ENCODE measurements around the gene RXRG. TPM values are rescaled to one million over a fixed set of nuclear protein-coding genes. Genes with fewer than 3 reads are reported as not detected.

The RXRG gene
- total RNA-seq, result under 1 TPM in 2 of 6 experiments, not detected in 4; 0.26 to 0.32 TPM
- long read RNA-seq, result 0 reads

DNA sequence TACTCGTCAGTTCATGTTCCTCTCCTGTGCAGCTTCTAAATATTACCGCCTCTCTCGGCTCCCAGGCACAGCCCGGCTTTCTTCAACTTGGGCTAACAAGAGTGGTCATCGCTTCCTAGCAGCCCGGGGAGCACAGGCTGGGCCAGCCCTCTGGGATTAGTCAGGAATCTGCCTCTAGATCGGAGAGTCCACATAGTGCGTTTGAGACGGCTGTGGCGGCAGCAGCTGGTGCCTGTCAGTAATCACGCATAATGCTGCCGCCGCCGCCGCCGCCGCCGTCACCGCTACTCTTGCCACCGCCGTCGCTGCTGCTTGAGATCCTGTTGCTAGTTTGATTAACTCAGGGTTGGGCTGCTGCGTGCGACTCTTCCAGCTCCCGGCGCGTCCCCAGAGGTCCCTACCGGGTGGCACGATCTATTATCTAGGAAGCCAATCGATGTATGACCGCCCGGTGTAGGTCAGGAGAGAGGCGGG lies at the start of gene RXRG:
Gene RXRG (minus strand): TSS at position 230 of the 474 bp plus-strand sequence. CDS start 233 bp downstream, outside the sequence.
- ATAC-seq (peak; percentile 55 to 64 (median 62)), DNase-seq (peak in 2 of 3 donors; percentile 23 to 59)
- Histone ChIP-seq H3K4me3 (peak within 1 kb of the TSS in 1 of 3 donors; percentile 10), H3K36me3 (no peaks in the 10 kb centered on the region), H3K27ac (no peak within 1 kb of the TSS), H3K27me3 (no peaks in the 10 kb centered on the region), H3K9me3 (no peaks in the 10 kb centered on the region), H3K4me1 (no peaks in the 10 kb centered on the region)
- TF ChIP-seq, protein P1, sequence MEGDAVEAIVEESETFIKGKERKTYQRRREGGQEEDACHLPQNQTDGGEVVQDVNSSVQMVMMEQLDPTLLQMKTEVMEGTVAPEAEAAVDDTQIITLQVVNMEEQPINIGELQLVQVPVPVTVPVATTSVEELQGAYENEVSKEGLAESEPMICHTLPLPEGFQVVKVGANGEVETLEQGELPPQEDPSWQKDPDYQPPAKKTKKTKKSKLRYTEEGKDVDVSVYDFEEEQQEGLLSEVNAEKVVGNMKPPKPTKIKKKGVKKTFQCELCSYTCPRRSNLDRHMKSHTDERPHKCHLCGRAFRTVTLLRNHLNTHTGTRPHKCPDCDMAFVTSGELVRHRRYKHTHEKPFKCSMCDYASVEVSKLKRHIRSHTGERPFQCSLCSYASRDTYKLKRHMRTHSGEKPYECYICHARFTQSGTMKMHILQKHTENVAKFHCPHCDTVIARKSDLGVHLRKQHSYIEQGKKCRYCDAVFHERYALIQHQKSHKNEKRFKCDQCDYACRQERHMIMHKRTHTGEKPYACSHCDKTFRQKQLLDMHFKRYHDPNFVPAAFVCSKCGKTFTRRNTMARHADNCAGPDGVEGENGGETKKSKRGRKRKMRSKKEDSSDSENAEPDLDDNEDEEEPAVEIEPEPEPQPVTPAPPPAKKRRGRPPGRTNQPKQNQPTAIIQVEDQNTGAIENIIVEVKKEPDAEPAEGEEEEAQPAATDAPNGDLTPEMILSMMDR (IDR thresholded peaks at IDR 0.05), result no peak
- no peak for TF ChIP-seq POLR2A (IDR thresholded peaks at IDR 0.05)
- 4% methylated on average over 17 of the region's 33 CpGs for WGBS (ENCODE audit: insufficient coverage, low coverage, low lambda C conversion rate, missing lambda C conversion rate)
- intact Hi-C loops (cut with DNase I), result no loop called here

DNA sequence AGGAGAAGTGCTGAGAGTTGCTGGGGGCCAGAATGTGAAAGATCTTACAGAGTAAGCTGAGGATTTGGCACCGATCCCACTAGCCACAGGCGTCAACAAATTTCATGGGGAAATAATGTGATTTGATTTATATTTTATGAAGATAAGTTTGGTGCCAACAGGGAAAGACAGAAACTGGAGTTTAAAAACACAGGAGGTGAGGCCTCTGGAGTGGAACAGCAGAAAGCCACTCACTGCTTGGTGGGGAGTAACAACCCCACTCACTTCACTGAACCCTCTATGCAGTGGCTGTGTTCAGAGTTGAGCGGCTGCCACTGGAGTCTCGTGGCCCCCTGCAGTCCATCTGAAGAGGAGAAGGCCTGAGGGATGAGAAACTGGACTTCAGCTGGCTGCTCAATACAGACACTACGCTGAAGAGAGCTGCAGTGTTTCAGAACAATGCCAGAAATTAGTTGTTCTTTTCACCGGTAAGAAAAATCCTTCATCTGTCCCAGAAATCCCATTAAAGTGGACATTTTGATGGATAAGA lies 48.0 kb upstream of the RXRG start:
- 72% methylated on average over 4 of the region's 6 CpGs for WGBS (ENCODE audit: insufficient coverage, low coverage, low lambda C conversion rate, missing lambda C conversion rate)

DNA sequence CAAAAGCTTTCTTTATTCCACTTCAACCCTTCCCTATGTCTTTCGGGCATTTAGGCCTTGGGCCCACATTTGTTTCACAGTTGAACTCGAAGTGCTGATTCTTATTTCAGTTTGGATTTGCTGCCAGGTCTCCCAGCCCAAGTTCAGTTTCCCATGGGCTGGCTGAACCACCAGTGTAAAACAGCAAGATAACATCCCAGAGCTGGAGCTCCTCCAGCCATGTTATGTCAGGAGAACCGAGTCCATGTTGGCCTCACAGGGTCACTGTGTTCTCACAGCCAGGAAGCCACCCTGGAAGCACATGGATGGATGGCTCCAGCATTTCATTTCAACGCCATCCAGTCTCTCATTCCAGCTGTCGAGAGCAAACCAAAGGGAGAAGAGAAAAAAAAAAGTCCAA lies 45.2 kb upstream of the RXRG start:
- H3K9me3 ChIP-seq, result no peaks in the 10 kb centered on the region
- H3K27me3 ChIP-seq, result no peaks in the 10 kb centered on the region
- H3K4me1 ChIP-seq, result no peaks in the 10 kb centered on the region
- TF ChIP-seq POLR2A (IDR thresholded peaks at IDR 0.05), result no peak
- TF ChIP-seq, protein P1 (IDR thresholded peaks at IDR 0.05), result no peak
- H3K36me3 ChIP-seq, result no peaks in the 10 kb centered on the region
- H3K4me3 ChIP-seq, result no peak overlapping the region
- no peak for DNase-seq
- H3K27ac ChIP-seq, result no peak overlapping the region
- WGBS (ENCODE audit: insufficient coverage, low coverage, low lambda C conversion rate, missing lambda C conversion rate), result 41% methylated on average over 5 of the region's 5 CpGs
- intact Hi-C loops (cut with DNase I), result no loop called here
- no peak for ATAC-seq

More for the DNA sequence above, 48.0 kb upstream of the RXRG start:
- H3K4me3 ChIP-seq, result no peak overlapping the region
- intact Hi-C loops (cut with DNase I), result no loop called here
- no peaks in the 10 kb centered on the region for H3K4me1 ChIP-seq
- ATAC-seq, result no peak
- DNase-seq, result no peak
- no peaks in the 10 kb centered on the region for H3K9me3 ChIP-seq
- no peak for TF ChIP-seq POLR2A (IDR thresholded peaks at IDR 0.05)
- TF ChIP-seq, protein P1 (IDR thresholded peaks at IDR 0.05), result no peak
- H3K36me3 ChIP-seq, result no peaks in the 10 kb centered on the region
- H3K27me3 ChIP-seq, result no peaks in the 10 kb centered on the region
- no peak overlapping the region for H3K27ac ChIP-seq

DNA sequence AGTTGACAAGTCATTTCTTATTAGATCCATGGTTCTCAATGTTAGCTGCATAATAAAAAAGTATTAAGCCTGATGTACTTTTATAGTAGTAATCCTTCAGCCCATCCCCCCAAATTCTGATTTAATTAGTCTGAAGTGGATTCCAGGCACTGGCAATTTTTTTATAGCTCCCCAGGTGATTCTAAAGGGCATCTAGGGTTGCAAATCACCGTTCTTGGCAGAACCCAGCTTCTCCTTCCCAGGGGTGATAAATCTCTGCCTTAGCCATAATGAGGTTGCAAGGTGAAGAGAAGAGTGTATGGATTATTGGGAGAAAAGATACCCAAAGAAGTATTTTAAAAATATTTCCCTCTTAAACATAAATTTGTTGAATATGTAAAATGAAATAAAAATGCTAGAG lies 43.0 kb upstream of the RXRG start:
- Histone ChIP-seq H3K27me3 (no peaks in the 10 kb centered on the region), H3K4me1 (no peaks in the 10 kb centered on the region), H3K9me3 (no peaks in the 10 kb centered on the region), H3K4me3 (no peak overlapping the region), H3K36me3 (no peaks in the 10 kb centered on the region), H3K27ac (no peak overlapping the region)
- no peak for ATAC-seq
- intact Hi-C loops (cut with DNase I), result no loop called here
- 47% methylated on average over 1 of the region's 1 CpG for WGBS (ENCODE audit: insufficient coverage, low coverage, low lambda C conversion rate, missing lambda C conversion rate)
- no peak for DNase-seq
- TF ChIP-seq POLR2A (IDR thresholded peaks at IDR 0.05), result no peak
- TF ChIP-seq, protein P1 (IDR thresholded peaks at IDR 0.05), result no peak

Measured in right lobe of liver (tissue), 6 donors.